Mucosa of stomach (tissue), 1 donor: Measurements from ENCODE around the gene SPACA7.

Experiments
- H3K27me3 ChIP-seq: one replicate; pipeline ENCODE4 v1.7.0; 2013; ENCODE audit warnings: mild to moderate bottlenecking, low read length; ENCODE audit not compliant: control insufficient read depth, insufficient read depth
- H3K36me3 ChIP-seq: one replicate; pipeline ENCODE4 v1.7.0; 2013; ENCODE audit warnings: low read length; ENCODE audit not compliant: control insufficient read depth, insufficient read depth
- H3K4me1 ChIP-seq: one replicate; pipeline ENCODE4 v1.7.0; 2013; ENCODE audit warnings: mild to moderate bottlenecking, low read length; ENCODE audit not compliant: control insufficient read depth, insufficient read depth
- H3K4me3 ChIP-seq: one replicate; pipeline ENCODE4 v1.7.0; 2013; ENCODE audit warnings: low read length
- H3K9ac ChIP-seq: one replicate; pipeline ENCODE4 v1.7.0; 2013; ENCODE audit warnings: mild to moderate bottlenecking, low read length, moderate library complexity
- H3K9me3 ChIP-seq: one replicate; pipeline ENCODE4 v1.7.0; 2013; ENCODE audit warnings: mild to moderate bottlenecking, low read length, moderate library complexity; ENCODE audit not compliant: control insufficient read depth
- donor health status: Pancreatic carcinoma.

SPACA7 gene

DNA sequence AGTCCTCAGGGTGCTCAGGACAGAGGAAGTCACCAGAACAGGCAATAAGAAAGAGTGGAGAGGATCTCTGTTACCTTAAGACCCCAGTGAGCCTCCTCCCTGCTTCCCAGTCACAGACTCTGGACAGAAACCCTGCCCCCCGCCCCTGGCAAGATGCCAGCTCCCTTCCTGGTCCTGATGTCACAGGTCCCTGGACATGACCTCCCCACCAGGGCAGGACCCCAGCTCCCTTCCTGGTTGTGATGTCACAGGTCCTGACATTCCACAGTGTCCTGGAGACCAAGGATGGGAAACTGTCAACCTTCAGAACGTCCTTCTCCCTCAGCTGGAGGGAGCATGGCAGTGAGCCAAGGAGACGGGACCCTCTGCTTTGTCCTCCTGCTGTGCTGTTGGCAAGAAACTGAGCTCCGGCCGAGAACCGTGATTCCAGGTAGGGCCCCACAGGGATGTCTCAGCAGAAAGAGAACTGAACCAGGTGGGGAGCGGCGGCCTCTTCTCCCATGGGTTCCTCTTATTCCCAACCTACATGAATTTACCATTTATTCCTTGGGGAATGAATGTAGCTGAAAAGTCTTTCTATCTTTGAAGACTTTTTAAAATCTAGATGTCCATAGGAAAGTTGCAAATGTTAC is at the start of gene SPACA7:
TSS of gene SPACA7 (plus strand) at position 306 of the 632 bp plus-strand sequence. CDS start at position 337, 31 bp downstream.
- no peaks in the 10 kb centered on the region for H3K36me3 ChIP-seq
- H3K4me1 ChIP-seq = no peaks in the 10 kb centered on the region
- no peaks in the 10 kb centered on the region for H3K9me3 ChIP-seq
- H3K27me3 ChIP-seq = no peaks in the 10 kb centered on the region
- no peak within 1 kb of the TSS for H3K9ac ChIP-seq
- H3K4me3 ChIP-seq = no peak within 1 kb of the TSS

- H3K27me3 ChIP-seq = peaks cover 26% of the 10 kb centered on the region
- H3K9ac ChIP-seq = no peak overlapping the region
- no peaks in the 10 kb centered on the region for H3K9me3 ChIP-seq
- no peaks in the 10 kb centered on the region for H3K36me3 ChIP-seq
- H3K4me3 ChIP-seq = no peak overlapping the region
- no peaks in the 10 kb centered on the region for H3K4me1 ChIP-seq
These were observed 49.3 kb upstream of the SPACA7 start for GRCh38 chr13:112326821-112327370.

DNA sequence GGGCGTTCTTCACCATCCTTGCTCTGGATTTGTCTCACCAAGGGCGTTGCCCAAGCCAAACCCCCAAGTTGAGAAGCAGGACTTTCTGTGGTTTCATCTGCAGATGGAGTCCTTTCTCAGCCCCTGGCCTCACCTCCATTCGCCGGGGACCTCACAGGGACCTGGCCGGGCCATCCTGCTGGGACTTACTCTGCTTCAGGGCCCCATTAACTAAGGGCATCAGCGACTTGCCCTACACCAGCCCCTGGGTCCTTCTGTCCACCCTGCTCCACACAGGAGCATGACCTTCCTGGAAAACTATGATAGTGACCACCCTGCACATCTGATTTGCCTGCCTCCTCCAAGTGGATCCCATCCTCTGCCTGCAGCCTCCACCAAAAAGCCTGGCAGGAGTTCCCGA is 47.2 kb upstream of the SPACA7 start:
- Histone ChIP-seq H3K27me3 (peaks cover 35% of the 10 kb centered on the region), H3K4me3 (no peak overlapping the region), H3K9me3 (no peaks in the 10 kb centered on the region), H3K9ac (no peak overlapping the region), H3K4me1 (no peaks in the 10 kb centered on the region), H3K36me3 (no peaks in the 10 kb centered on the region)

GRCh38 chr13:112329376-112329775 is 46.8 kb upstream of the SPACA7 start:
- H3K9ac ChIP-seq = no peak overlapping the region
- H3K27me3 ChIP-seq = peaks cover 33% of the 10 kb centered on the region
- no peak overlapping the region for H3K4me3 ChIP-seq
- no peaks in the 10 kb centered on the region for H3K4me1 ChIP-seq
- no peaks in the 10 kb centered on the region for H3K9me3 ChIP-seq
- no peaks in the 10 kb centered on the region for H3K36me3 ChIP-seq

DNA sequence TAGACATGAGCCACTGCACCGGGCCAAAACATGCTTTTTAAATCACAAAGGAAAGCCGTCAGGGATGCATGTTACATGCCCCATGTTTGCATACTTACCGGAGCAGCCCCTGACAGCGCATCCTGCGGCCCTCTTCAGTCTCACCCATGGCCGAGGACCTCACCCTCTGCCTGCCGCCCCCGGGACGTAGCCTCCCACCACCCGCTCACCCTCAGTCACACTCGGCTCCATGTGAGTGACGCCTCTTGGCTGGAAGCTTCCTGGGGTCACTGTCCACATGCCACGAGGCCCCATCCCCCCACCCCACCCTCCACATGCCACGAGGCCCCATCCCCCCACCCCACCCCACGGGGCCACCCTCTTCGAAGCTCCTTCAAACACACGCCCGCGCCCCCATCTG is 46.1 kb upstream of the SPACA7 start:
- H3K4me1 ChIP-seq = no peaks in the 10 kb centered on the region
- no peaks in the 10 kb centered on the region for H3K36me3 ChIP-seq
- no peak overlapping the region for H3K4me3 ChIP-seq
- H3K27me3 ChIP-seq = peaks cover 35% of the 10 kb centered on the region
- H3K9me3 ChIP-seq = no peaks in the 10 kb centered on the region
- no peak overlapping the region for H3K9ac ChIP-seq

DNA sequence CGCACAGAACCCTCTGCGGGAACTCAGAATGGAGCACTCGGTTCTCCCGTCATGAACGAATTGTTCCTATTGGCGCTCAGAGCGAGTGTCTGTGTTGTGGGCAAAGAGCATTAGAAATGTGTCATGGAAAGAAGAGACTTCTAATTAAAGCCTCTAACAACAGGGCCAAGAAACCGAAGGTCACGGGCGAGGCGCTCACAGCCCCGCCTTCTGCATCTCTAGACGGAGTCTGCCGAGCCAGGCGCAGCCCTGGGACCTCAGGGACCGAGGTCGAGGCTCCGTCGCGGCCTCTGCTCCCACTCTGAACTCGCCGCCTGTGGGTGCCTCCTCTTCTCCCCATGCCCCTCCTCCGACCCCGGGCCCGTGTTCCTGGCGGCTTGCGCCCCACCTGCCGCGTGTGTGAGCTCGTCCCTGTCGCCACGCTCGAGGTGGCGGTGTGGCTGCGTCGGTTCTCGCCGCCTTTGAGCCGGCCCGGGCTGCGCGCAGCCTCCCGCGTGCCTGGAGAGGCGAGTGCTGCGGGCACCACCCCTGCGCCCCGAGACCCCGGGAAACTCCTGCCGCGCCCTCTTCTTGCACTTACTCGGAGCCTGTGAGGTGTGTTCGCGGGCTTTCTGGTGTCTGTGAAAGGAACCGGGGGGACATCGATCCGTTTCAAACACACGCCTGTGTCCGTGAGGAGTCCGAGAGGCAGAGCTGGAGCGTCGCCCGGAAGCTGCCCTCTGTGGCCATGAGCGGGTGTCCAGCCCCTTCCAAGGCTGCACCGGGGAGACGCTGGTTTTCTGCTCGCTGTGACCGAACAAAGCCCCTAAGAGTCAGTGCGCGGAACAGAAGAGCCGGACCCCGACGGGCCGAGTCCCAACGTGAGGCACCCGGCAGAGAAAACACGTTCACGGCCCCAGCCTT is 45.4 kb upstream of the SPACA7 start:
- Histone ChIP-seq H3K4me1 (no peaks in the 10 kb centered on the region), H3K9me3 (no peaks in the 10 kb centered on the region), H3K36me3 (no peaks in the 10 kb centered on the region), H3K9ac (no peak overlapping the region), H3K4me3 (no peak overlapping the region), H3K27me3 (peaks cover 35% of the 10 kb centered on the region)

GRCh38 chr13:112331675-112332074 is 44.5 kb upstream of the SPACA7 start:
- Histone ChIP-seq H3K4me3 (no peak overlapping the region), H3K27me3 (peaks cover 32% of the 10 kb centered on the region), H3K9me3 (no peaks in the 10 kb centered on the region), H3K4me1 (no peaks in the 10 kb centered on the region), H3K9ac (no peak overlapping the region), H3K36me3 (no peaks in the 10 kb centered on the region)

DNA sequence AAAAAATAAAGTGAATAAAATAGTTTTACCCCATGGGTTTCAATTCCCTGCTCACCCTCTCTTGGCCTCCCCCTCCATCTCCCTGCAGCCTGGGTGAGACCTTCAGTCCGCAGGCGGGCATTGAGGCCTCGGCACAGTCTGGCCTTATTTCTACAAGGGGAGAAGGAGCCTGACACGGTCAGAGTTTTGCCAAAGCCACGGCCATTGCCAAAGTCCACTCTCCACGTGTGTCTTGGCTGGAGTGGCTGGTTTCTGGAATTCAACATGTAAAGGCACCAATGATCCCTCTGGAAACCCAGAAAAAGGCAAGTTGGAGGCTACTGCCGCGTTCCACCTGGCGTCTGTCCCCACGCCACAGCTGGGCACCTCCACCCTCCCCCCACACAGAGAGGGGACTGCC is 43.4 kb upstream of the SPACA7 start:
- Histone ChIP-seq H3K36me3 (no peaks in the 10 kb centered on the region), H3K9me3 (no peaks in the 10 kb centered on the region), H3K4me1 (no peaks in the 10 kb centered on the region), H3K27me3 (peaks cover 31% of the 10 kb centered on the region), H3K9ac (no peak overlapping the region), H3K4me3 (no peak overlapping the region)

GRCh38 chr13:112333756-112334543 is 42.2 kb upstream of the SPACA7 start:
- Histone ChIP-seq H3K36me3 (no peaks in the 10 kb centered on the region), H3K4me3 (no peak overlapping the region), H3K9me3 (no peaks in the 10 kb centered on the region), H3K27me3 (peaks cover 31% of the 10 kb centered on the region), H3K9ac (no peak overlapping the region), H3K4me1 (no peaks in the 10 kb centered on the region)

DNA sequence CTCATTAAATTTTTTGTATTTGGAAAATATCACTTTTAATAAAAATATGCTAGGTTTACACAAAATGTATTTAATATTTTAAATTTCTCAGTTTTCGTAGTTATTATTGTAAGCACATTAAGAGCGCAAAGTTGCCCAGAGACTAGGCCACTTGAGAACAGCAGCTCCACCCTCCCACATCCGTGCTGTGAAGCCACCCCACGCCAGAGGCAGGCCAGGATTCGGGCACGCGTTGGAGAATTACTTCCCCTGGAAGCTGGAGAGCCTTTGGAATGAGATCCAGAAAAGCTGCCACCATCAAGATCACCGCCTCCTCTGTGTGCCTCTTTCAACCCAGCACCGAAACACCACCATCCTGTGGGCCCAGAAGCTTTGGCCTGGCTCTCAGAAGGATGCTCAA is 41.0 kb upstream of the SPACA7 start:
- no peak overlapping the region for H3K4me3 ChIP-seq
- peaks cover 31% of the 10 kb centered on the region for H3K27me3 ChIP-seq
- H3K9ac ChIP-seq = no peak overlapping the region
- no peaks in the 10 kb centered on the region for H3K4me1 ChIP-seq
- no peaks in the 10 kb centered on the region for H3K36me3 ChIP-seq
- no peaks in the 10 kb centered on the region for H3K9me3 ChIP-seq

GRCh38 chr13:112341446-112341845 is 34.7 kb upstream of the SPACA7 start:
- H3K4me1 ChIP-seq = no peaks in the 10 kb centered on the region
- no peak overlapping the region for H3K4me3 ChIP-seq
- H3K27me3 ChIP-seq = peaks cover 13% of the 10 kb centered on the region
- H3K9me3 ChIP-seq = no peaks in the 10 kb centered on the region
- H3K36me3 ChIP-seq = no peaks in the 10 kb centered on the region
- no peak overlapping the region for H3K9ac ChIP-seq
